GM19238 (cell line): ENCODE data around the gene UVRAG.
"Not testable (repeated sequence)": the region's sequence is repeated elsewhere in the genome, so short reads cannot be mapped to it uniquely, and the experiment has no call there.

Experiments
- DNase-seq: peaks from one replicate; pipeline ENCODE4 v3.0.0; 2011; ENCODE audit warnings: low spot score; ENCODE audit not compliant: insufficient read length

Gene UVRAG

GRCh38 chr11:75836417-75836816 is 21.4 kb downstream of the UVRAG start:
- DNase-seq, result no peak

DNA sequence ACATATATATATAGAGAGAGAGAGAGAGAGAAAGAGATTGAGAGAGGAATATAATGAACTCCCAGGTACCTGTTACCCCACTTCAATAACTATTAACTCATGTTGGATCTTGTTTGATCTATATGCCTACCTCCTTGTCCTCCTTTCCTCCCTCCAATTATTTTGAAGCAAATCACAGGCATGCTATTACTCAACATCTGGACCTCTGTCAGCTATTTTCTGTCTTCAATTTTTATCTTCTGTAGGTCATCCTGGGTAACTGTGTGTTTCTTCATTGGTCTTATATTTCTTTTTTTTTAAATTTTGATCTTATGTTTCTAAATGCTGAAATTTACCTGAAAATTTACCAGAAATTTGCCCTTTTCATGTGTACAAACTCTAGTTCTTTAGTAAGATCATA is 24.8 kb downstream of the UVRAG start:
- DNase-seq, result no peak

DNA sequence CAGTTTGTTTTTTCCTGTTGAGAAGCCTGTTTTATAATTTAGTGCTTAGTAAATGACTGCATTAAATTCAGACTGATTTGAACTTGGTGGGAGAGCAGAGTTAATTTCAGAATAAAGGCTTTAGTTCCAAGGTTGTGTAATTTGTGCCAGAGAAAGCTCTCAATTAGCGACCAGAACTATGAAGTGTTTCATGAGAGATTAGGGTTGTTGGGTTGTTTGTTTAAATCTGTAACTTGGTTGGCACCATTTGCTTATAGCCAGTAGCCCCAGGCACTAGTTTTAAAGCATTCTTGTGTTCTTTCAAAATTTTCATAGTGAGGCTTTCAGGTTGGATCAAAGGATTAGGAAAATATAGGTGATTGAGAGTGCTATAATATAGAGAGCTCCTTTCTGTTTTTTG is 25.5 kb downstream of the UVRAG start:
- no peak for DNase-seq

DNA sequence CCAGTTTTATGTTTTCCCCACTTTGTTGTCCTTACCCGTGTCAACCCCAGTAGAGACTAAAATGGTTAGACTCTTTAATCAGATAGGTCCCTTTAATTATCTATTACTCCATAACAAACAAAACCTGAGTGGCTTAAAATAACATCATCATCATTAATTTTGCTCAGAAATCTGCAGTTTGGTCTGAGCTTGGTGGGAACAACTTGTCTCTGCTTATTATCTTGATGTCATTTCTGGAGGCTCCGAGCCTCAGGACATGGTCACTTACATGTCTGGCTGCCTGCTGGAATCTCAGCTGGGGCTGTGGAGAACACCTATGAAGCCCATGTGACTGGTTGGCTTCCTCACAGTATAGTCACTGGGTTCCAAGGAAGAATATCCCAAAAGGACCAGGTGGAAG is 26.7 kb downstream of the UVRAG start:
- no peak for DNase-seq

- DNase-seq, result no peak
Observed at GRCh38 chr11:75845324-75845723, 30.3 kb downstream of the UVRAG start.

- no peak for DNase-seq
Observed at GRCh38 chr11:75849894-75850293, 34.9 kb downstream of the UVRAG start.

DNA sequence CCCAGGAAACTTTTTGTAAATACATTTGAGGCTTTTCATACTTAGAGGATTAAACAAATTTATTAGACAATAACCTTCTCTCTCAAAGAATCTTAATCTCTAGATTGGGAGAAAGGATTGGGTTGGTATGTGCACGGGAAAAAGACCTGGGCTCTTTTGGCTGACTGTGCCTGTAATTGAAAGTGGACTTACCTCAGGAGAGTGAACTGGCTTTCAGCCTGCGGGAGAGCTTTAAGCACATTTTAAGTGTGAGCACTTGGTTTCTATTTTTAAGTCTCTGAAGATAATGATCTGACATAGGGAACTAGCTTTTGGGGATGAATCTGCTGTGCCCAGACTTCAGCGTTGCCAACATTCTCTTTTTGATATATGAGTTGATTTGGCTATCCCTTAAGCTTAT is 35.8 kb downstream of the UVRAG start:
- DNase-seq, result no peak

DNA sequence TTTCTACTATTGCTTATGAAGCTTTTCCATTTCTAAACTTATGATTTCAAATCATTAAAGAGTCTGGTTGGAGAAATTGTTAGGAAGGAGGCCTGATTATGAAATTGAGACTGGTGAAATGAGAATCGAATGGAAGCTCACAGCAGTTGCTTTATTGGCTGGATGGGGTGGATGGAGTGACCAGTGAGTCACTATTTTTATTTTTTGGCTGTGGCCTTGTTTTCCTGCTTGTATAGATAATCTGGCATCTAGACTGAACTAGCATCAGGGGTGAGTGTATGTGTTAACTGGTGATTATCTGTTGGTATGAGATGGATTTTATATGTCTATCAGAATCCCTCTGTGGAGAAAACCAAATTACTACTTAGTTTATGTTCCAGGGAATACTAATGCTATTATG is 36.2 kb downstream of the UVRAG start:
- no peak for DNase-seq

- no peak for DNase-seq
Observed at GRCh38 chr11:75852406-75853017, 37.5 kb downstream of the UVRAG start.

DNA sequence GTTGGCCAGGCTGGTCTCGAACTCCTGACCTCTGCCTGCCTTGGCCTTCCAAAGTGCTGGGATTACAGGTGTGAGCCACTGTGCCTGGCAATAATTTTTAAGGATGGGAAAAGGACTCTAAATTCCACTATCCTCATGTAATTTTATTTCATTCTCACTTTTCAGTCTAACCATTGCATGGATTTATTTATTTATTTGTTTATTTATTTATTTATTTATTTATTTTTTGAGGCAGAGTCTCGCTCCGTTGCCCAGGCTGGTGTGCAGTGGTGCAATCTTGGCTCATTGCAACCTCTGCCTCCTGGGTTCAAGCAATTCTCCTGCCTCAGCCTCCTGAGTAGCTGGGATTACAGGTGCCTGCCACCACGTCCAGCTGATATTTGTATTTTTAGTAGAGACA is 38.6 kb downstream of the UVRAG start:
- not testable (repeated sequence) for DNase-seq

DNA sequence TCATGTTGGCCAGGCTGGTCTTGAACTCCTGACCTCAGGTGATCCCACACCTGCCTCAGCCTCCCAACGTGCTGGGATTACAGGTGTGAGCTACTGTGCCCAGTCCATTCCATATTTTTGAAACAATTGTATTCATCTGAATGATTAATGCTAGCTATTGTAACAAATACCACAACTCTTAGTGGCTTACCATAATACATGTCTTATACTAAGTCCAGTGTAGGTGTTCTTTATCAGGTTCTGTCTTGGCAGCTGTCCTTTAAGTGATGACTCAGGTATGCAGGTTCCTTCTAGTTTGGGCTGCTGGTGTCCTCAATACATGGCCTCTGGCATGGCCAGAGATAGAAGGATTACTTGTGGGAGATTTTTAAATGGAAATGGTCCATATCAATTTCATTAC is 39.0 kb downstream of the UVRAG start:
- DNase-seq, result no peak

- DNase-seq, result no peak
Observed at GRCh38 chr11:75855206-75855605, 40.2 kb downstream of the UVRAG start.

DNA sequence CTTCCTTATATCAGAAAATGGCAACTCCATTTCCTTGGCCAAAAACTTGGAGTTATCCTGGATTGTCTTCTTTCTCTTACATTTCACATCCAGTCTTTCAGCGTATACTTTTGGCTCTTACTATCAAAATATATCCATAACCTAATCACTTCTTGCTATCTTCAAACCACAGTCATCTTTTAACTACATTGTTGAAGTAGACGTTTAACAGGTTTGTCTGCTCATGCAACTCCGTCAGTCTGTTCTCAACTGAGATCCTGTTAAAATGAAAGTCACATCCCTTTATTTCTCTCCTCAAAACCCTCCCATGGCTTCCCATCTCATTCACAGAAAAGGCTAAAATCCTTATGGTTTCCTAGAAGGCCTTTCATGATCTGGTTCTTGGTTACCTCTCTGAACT is 41.9 kb downstream of the UVRAG start:
- DNase-seq, result no peak

GRCh38 chr11:75858042-75858441 is 43.0 kb downstream of the UVRAG start:
- no peak for DNase-seq

- DNase-seq, result no peak
Observed at GRCh38 chr11:75858613-75859012, 43.6 kb downstream of the UVRAG start.

DNA sequence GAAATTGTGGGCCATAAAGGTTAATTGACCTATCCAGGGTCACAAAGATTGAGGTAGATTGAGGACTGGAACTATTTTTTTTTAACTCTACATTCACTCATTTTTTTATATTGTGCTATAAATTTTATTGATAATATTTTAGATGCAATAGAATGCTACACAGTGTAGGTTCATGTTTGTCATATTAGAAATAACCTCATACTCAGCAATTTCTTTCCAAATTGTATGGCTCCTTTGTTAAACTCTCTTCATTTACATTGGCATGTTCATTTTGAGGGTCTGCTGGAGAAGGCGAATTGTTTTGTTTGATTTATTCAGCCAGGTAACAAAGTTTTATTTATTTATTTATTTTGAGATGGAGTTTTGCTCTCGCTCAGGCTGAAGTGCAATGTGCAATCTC is 44.6 kb downstream of the UVRAG start:
- no peak for DNase-seq

DNA sequence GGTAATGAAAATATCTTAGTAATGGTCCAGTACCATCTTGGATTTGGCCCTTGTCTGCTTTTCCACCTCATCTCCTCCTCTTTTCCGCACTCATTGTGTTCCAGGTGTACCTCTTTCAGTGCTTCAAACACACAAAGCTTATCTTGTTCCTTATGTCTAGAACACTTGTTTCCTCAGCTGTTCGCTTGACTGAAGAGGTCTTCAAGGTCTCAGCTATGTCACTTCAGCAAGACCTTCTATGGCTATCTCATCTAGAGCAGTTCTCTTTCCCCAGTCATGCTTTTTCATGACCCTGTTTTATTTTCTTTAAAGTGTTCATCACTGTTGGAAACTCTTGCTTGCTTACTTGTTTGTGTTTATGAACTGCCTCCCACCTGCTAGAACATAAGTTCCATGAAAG is 47.4 kb downstream of the UVRAG start:
- no peak for DNase-seq

DNA sequence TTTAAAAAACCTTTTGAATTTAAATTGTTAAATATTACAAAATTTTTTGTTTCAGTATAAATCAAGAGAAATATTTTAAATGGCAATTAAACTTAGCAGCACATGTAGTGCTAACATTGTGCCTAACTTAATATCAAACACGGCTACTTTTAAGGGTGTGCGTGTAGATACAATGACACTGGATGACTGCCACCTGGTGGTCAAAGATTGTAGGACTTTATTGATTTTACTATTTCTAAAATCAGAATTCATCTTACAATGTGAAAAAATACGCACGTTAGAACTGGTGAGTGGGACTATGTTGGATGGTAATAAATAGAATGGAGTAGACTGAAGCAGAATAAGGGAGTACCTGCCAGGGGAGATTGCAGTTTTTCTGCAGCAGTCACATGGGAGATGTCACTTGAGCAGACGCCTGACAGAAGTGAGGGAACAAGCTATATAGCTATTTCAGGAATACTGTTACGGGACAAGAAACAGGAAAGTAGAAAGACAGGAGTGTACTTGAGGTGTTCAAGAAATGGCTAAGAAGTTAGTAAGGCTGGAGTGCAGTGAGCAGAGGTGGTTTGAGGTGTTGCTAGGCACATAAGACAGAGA is 52.9 kb downstream of the UVRAG start:
- DNase-seq, result peak; percentile 16

- DNase-seq, result no peak
Observed at GRCh38 chr11:75868990-75869389, 54.0 kb downstream of the UVRAG start.

DNA sequence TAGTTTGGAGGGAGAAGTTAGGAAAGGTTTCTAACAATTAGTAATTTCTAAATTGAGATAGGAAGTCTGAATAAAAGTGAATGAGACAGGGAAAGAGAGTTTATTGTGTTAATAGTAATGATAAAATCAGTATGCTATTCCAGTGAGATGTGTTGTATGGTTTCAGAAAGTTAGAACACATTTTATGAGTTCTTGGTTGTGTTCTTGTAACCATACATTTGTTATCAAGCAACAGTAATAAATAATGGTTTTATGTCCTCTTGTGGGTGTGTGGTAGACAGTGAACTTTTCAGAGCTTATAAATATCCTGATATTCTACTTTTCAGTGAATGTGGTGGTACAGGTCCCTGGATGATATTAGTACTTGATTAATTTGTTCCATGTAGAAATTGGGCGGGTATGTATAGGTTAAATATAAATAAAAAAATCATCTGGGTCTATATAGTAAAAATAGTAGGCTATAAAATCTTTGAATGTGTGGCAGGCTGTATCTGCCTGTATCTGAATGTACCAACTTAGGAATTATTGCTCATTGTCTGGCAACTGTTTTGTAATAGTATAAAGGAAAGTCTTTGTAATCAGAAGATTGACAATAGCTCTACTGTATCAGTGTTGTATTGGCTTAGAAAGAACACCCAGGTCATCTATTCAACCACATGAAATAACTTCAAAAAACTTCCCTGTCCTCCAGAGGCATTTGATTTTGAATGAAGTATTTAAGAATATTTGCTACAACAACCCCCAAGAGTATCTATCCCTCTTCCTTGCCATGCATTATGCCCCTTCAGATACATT is 54.8 kb downstream of the UVRAG start:
- DNase-seq, result no peak

GRCh38 chr11:75872887-75873416 is 57.9 kb downstream of the UVRAG start:
- no peak for DNase-seq

DNA sequence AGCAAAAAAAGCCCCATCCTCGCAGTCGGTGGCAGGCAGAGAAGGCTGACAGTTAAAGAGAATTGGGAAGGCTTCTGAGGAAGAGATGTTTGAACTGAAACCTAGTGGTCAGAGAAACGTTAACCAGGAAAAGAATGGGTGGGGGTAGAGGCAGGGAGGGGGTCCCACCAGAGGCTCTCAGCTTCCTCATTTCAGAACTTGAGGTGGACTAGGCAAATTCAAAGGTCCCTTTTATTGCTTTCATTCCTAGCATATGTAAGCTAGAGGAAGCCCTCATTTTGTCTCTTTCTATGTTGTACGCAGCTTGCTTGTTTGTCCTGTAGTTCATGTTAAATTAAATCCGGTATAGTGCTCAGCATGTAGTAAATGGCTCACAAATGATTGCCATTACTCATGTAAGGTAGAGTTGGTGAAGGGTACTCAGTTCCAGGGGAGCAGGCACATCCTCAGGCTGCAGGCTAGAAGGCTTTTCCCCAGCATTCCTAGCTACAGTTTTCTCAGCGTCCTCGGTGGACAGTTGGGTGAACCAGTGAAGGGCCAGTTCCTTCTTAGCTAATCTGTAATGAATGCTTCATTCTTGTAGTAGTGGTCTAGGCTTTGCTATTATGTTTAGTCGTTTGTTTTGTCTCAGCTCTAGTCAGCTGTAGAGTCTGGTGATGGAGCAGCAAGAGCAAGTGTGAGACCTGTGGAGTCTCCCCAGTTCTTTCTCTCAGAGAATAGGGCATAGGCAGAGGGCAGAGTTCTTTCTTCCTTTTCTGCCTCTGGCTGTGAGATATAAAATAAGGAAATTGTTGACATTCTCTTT is 58.6 kb downstream of the UVRAG start:
- DNase-seq, result peak; percentile 39
